ENCODE results near the gene CPNE8.
"Not testable (repeated sequence)": the region's sequence is repeated elsewhere in the genome, so short reads cannot be mapped to it uniquely, and the experiment has no call there.

The CPNE8 gene

GRCh38 chr12:38823314-38823713, 82.1 kb downstream of the CPNE8 start:
- no peak for DNase-seq

- no peak for DNase-seq
Observed at GRCh38 chr12:38817942-38818341, 87.4 kb downstream of the CPNE8 start.

GRCh38 chr12:38813923-38814322, 91.5 kb downstream of the CPNE8 start:
- DNase-seq: no peak

GRCh38 chr12:38811814-38812356, 93.5 kb downstream of the CPNE8 start:
- no peak for DNase-seq

GRCh38 chr12:38809832-38810231, 95.6 kb downstream of the CPNE8 start:
- no peak for DNase-seq

GRCh38 chr12:38788106-38788505, 117.3 kb downstream of the CPNE8 start:
- DNase-seq: no peak

- no peak for DNase-seq
Observed at GRCh38 chr12:38785381-38785780, 120.0 kb downstream of the CPNE8 start.

- no peak for DNase-seq
Observed at GRCh38 chr12:38783304-38783703, 122.1 kb downstream of the CPNE8 start.

GRCh38 chr12:38782359-38782758, 123.0 kb downstream of the CPNE8 start:
- DNase-seq: no peak

- no peak for DNase-seq
Observed at GRCh38 chr12:38776647-38777046, 128.7 kb downstream of the CPNE8 start.

GRCh38 chr12:38775457-38775856, 129.9 kb downstream of the CPNE8 start:
- no peak for DNase-seq

- DNase-seq: no peak
Observed at GRCh38 chr12:38772437-38772836, 133.0 kb downstream of the CPNE8 start.

- no peak for DNase-seq
Observed at GRCh38 chr12:38771871-38772270, 133.5 kb downstream of the CPNE8 start.

GRCh38 chr12:38761636-38762342, 143.6 kb downstream of the CPNE8 start:
- no peak for DNase-seq

- no peak for DNase-seq
Observed at GRCh38 chr12:38761111-38761510, 144.3 kb downstream of the CPNE8 start.

- no peak for DNase-seq
Observed at GRCh38 chr12:38759621-38760020, 145.8 kb downstream of the CPNE8 start.

- no peak for DNase-seq
Observed at GRCh38 chr12:38746744-38747143, 158.6 kb downstream of the CPNE8 start.

GRCh38 chr12:38745601-38746000, 159.8 kb downstream of the CPNE8 start:
- DNase-seq: no peak

- no peak for DNase-seq
Observed at GRCh38 chr12:38744041-38744440, 161.3 kb downstream of the CPNE8 start.

- DNase-seq: not testable (repeated sequence)
Observed at GRCh38 chr12:38742496-38742895, 162.9 kb downstream of the CPNE8 start.

GRCh38 chr12:38736821-38737220, 168.6 kb downstream of the CPNE8 start:
- no peak for DNase-seq

GRCh38 chr12:38732761-38733160, 172.6 kb downstream of the CPNE8 start:
- no peak for DNase-seq

- no peak for DNase-seq
Observed at GRCh38 chr12:38728894-38729293, 176.5 kb downstream of the CPNE8 start.

- DNase-seq: no peak
Observed at GRCh38 chr12:38721611-38722252, 183.7 kb downstream of the CPNE8 start.

- no peak for DNase-seq
Observed at GRCh38 chr12:38720661-38721060, 184.7 kb downstream of the CPNE8 start.
